Lower leg skin (tissue), 4 donors: ENCODE data around the gene APOBEC3G. TPM values are rescaled to one million over a fixed set of nuclear protein-coding genes. Genes with fewer than 3 reads are reported as not detected.

Experiments
- DNase-seq, 2 donors: peaks; one replicate each; pipeline ENCODE4 v3.0.0-alpha.2; 2019; ENCODE audit warnings: low spot score in 2 of 2
- H3K4me3 ChIP-seq: fragments of 200-600 bp; sonication (generic); 2 replicates; pipeline ENCODE4 v1.5.1; 2017; ENCODE audit warnings: mild to moderate bottlenecking, low read depth; ENCODE audit not compliant: poor library complexity, severe bottlenecking
- CTCF ChIP-seq, 3 donors: fragments of 450-650 bp; IDR thresholded peaks; one replicate each; pipeline ENCODE4 v1.5.1; 2016; ENCODE audit warnings: antibody characterized with exemption in 3 of 3, mild to moderate bottlenecking in 3 of 3, moderate library complexity in 2 of 3
- POLR2A ChIP-seq, 2 donors: fragments of 450-650 bp; IDR thresholded peaks; one replicate each; pipeline ENCODE4 v1.6.1; 2016 to 2017; ENCODE audit warnings: antibody characterized with exemption in 2 of 2, mild to moderate bottlenecking in 1 of 2, moderate library complexity in 1 of 2
- WGBS, 2 donors: methylation state at CpG; one replicate each; pipeline ENCODE4 v1.1.5; 2018; 5-methylcytosine and 5-hydroxymethylcytosine counted together
- intact Hi-C: fragments of 100-400 bp; cut with DNase I; formaldehyde crosslinking; loops from one replicate; pipeline ENCODE4 v1.15.0; 2023; ENCODE audit warnings: low total_unique reads
- total RNA-seq, 4 donors: library from RNA; depleted of rRNA; stranded (reverse); fragments of >200 nt; gene quantifications; one replicate each; pipeline ENCODE4 v1.1.0, GENCODE V29; 2016

APOBEC3G gene
- total RNA-seq, 4 donors from 2014 or later = 1.1 to 3.9 (median 1.9) TPM

- intact Hi-C loops = no loop called here
These were observed 37.0 kb downstream of the APOBEC3G start for GRCh38 chr22:39114112-39114511.

GRCh38 chr22:39115570-39115969 lies 38.5 kb downstream of the APOBEC3G start:
- DNase-seq = no peak
- H3K4me3 ChIP-seq = no peak overlapping the region
- WGBS, 2 donors = 85 to 96% methylated on average over 2 of the region's 2 CpGs
- no peak for TF ChIP-seq CTCF (IDR thresholded peaks at IDR 0.05)
- TF ChIP-seq POLR2A (IDR thresholded peaks at IDR 0.05) = no peak
- intact Hi-C loops = no loop called here

More at GRCh38 chr22:39114112-39114511, 37.0 kb downstream of the APOBEC3G start:
- no peak for TF ChIP-seq CTCF (IDR thresholded peaks at IDR 0.05)
- no peak for TF ChIP-seq POLR2A (IDR thresholded peaks at IDR 0.05)
- no peak for DNase-seq
- WGBS, 2 donors = 59 to 65% methylated on average over 6 of the region's 6 CpGs
- no peak overlapping the region for H3K4me3 ChIP-seq

- DNase-seq = no peak
- intact Hi-C loops = no loop called here
- 91 to 92% methylated on average over 9 of the region's 9 CpGs for WGBS, 2 donors
- H3K4me3 ChIP-seq = no peak overlapping the region
- TF ChIP-seq POLR2A (IDR thresholded peaks at IDR 0.05) (no peak), CTCF (IDR thresholded peaks at IDR 0.05) (no peak)
These were observed 39.0 kb downstream of the APOBEC3G start for GRCh38 chr22:39115977-39116621.

- DNase-seq = no peak
These were observed 40.6 kb downstream of the APOBEC3G start for GRCh38 chr22:39117585-39118191.

GRCh38 chr22:39120983-39121382 lies 43.9 kb downstream of the APOBEC3G start:
- WGBS, 2 donors = 89 to 94% methylated on average over 4 of the region's 4 CpGs
- H3K4me3 ChIP-seq = no peak overlapping the region
- no peak for DNase-seq
- intact Hi-C loops = loop anchor here (10.0 kb wide), 1 partner anchor 256 kb away; no protein-coding TSS in a partner anchor
- TF ChIP-seq POLR2A (IDR thresholded peaks at IDR 0.05) (no peak), CTCF (IDR thresholded peaks at IDR 0.05) (no peak)

More at GRCh38 chr22:39117585-39118191, 40.6 kb downstream of the APOBEC3G start:
- intact Hi-C loops = no loop called here
- H3K4me3 ChIP-seq = no peak overlapping the region
- TF ChIP-seq POLR2A (IDR thresholded peaks at IDR 0.05) (no peak), CTCF (IDR thresholded peaks at IDR 0.05) (no peak)
- 51 to 57% methylated on average over 14 of the region's 14 CpGs for whole genome bisulfite sequencing, 2 donors
